Natural killer cell (primary cell): ENCODE measurements around the gene CNTFR. TPM values are rescaled to one million over a fixed set of nuclear protein-coding genes. Genes with fewer than 3 reads are reported as not detected.

Experiments used
- ATAC-seq, 3 donors: fragments of 150-1000 bp in 2 of 3; fragments of 200-7000 bp in 1 of 3; cut with Tn5 transposase; 1 replicate in 1 of 3; 2 replicates in 2 of 3; pipeline ENCODE4 v1.10.0; 2021; ENCODE audit warnings: mild to moderate bottlenecking in 2 of 3, moderate library complexity in 2 of 3
- DNase-seq, 2 donors: peaks; one replicate each; pipeline versions ENCODE4 v3.0.0 to v3.0.0-alpha.2; 2013 to 2021; ENCODE audit warnings: mixed read lengths in 1 of 2
- H3K27ac ChIP-seq: one replicate; pipeline ENCODE4 v1.5.1; 2013; ENCODE audit warnings: mild to moderate bottlenecking, low read length
- H3K27me3 ChIP-seq: one replicate; pipeline ENCODE4 v1.6.1; 2013; ENCODE audit warnings: low read length; ENCODE audit not compliant: control insufficient read depth, insufficient read depth
- H3K36me3 ChIP-seq: one replicate; pipeline ENCODE4 v1.6.1; 2013; ENCODE audit warnings: low read length; ENCODE audit not compliant: control insufficient read depth, insufficient read depth
- H3K4me1 ChIP-seq: one replicate; pipeline ENCODE4 v1.6.1; 2013; ENCODE audit warnings: low read length; ENCODE audit not compliant: control insufficient read depth, insufficient read depth
- H3K4me3 ChIP-seq: one replicate; pipeline ENCODE4 v1.5.1; 2013; ENCODE audit warnings: low read length
- H3K9me3 ChIP-seq: one replicate; pipeline ENCODE4 v1.6.1; 2013; ENCODE audit warnings: low read length; ENCODE audit not compliant: control insufficient read depth, insufficient read depth
- H3K27ac Mint-ChIP-seq, 2 donors: one replicate each; pipeline ENCODE4 v1.8.0; 2022; ENCODE audit warnings: mild to moderate bottlenecking in 2 of 2, mixed read lengths in 2 of 2, moderate library complexity in 1 of 2
- H3K27me3 Mint-ChIP-seq, 2 donors: one replicate each; pipeline ENCODE4 v1.8.0; 2022; ENCODE audit warnings: low read depth in 2 of 2, mixed read lengths in 2 of 2
- H3K36me3 Mint-ChIP-seq: one replicate; pipeline ENCODE4 v1.8.0; 2022; ENCODE audit warnings: mixed read lengths
- H3K4me1 Mint-ChIP-seq, 2 donors: one replicate each; pipeline ENCODE4 v1.8.0; 2022; ENCODE audit warnings: mixed read lengths in 2 of 2
- H3K4me3 Mint-ChIP-seq: one replicate; pipeline ENCODE4 v1.8.0; 2022; ENCODE audit warnings: mild to moderate bottlenecking, moderate library complexity, mixed read lengths
- H3K9me3 Mint-ChIP-seq, 2 donors: one replicate each; pipeline ENCODE4 v1.8.0; 2022; ENCODE audit warnings: mixed read lengths in 2 of 2
- WGBS: methylation state at CpG from one replicate; pipeline ENCODE4 v1.1.7; 2013; ENCODE audit warnings: missing lambda C conversion rate; ENCODE audit not compliant: insufficient coverage; 5-methylcytosine and 5-hydroxymethylcytosine counted together
- intact Hi-C: fragments of 100-400 bp; cut with micrococcal nuclease; formaldehyde crosslinking; loops from one replicate; pipeline ENCODE4 v1.14.2; 2022
- total RNA-seq, 4 donors: library from RNA; stranded (reverse); fragments of 120-200 nt in 1 of 4; gene quantifications; one replicate each; pipeline versions ENCODE4 v1.2.3 to v1.2.4, GENCODE V29; 2013 to 2022
- TF ChIP-seq, protein P1 (sequence below): fragments of 200-600 bp; IDR thresholded peaks from one replicate; pipeline ENCODE4 v1.8.0; 2022; ENCODE audit warnings: antibody characterized with exemption

The CNTFR gene
- total RNA-seq, 3 donors from 2014 or later (not counting 1 experiment from before 2014, with no cell fraction given) = not detected

DNA sequence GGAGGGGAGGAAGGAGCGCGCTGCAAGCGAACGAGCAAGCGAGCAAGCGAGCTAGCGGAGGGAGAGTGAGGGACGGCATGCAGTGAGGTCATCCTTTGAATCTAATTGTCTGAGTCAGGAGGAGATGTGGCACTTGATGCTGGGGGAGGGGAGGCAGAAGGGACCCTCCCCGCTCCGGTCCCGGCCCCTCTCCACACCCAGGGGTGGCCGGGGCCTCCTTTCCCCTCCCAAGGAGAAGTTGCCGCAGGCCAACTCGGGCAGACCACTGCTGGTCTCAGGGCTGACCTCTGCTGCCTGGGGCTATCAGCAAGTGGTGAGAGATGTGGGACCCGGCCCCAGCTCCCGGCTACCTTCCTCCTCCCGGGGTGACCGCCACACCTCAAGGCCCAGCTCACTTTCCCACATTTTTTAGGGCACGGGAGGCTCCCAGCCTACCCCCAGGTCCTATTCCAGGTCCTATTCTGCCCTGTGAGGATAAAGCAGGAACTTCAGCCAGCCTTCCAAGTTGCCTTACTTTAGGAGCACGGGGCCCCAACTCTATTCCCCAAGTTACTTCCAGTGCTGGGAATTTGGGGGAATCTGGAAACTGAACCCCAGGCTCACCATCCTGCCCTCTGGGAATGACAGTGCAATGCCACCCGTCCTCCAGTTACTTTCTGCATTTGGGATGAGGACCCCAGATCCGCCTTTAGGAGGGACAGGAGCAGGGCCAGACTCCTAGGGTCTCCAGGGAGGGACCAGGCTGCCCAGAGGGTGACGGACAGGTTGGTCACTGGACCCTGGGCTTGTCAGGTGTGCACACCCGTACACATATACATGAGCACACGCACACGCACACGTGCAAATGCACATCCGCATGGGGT is 11.1 kb downstream of the CNTFR start:
- 10% methylated on average over 26 of the region's 28 CpGs for WGBS
- TF ChIP-seq, protein P1, sequence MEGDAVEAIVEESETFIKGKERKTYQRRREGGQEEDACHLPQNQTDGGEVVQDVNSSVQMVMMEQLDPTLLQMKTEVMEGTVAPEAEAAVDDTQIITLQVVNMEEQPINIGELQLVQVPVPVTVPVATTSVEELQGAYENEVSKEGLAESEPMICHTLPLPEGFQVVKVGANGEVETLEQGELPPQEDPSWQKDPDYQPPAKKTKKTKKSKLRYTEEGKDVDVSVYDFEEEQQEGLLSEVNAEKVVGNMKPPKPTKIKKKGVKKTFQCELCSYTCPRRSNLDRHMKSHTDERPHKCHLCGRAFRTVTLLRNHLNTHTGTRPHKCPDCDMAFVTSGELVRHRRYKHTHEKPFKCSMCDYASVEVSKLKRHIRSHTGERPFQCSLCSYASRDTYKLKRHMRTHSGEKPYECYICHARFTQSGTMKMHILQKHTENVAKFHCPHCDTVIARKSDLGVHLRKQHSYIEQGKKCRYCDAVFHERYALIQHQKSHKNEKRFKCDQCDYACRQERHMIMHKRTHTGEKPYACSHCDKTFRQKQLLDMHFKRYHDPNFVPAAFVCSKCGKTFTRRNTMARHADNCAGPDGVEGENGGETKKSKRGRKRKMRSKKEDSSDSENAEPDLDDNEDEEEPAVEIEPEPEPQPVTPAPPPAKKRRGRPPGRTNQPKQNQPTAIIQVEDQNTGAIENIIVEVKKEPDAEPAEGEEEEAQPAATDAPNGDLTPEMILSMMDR = no peak
- peaks cover 56 to 66% of the 10 kb centered on the region in 2 donors for H3K27me3 Mint-ChIP-seq
- H3K36me3 Mint-ChIP-seq = no peaks in the 10 kb centered on the region
- H3K4me1 ChIP-seq = peaks cover 8% of the 10 kb centered on the region
- H3K9me3 Mint-ChIP-seq = no peaks in the 10 kb centered on the region
- ATAC-seq (peak in 1 of 3 donors; percentile 52), DNase-seq (peak in 1 of 2 donors; percentile 21)
- no peak overlapping the region for H3K4me3 ChIP-seq
- H3K9me3 ChIP-seq = no peaks in the 10 kb centered on the region
- H3K36me3 ChIP-seq = no peaks in the 10 kb centered on the region
- intact Hi-C loops = no loop called here
- H3K27ac ChIP-seq = no peak overlapping the region
- H3K27ac Mint-ChIP-seq = no peak overlapping the region
- peak overlapping the region; percentile 37 for H3K4me3 Mint-ChIP-seq
- peaks cover 0 to 8% of the 10 kb centered on the region in 2 donors for H3K4me1 Mint-ChIP-seq
- peaks cover 25% of the 10 kb centered on the region for H3K27me3 ChIP-seq

DNA sequence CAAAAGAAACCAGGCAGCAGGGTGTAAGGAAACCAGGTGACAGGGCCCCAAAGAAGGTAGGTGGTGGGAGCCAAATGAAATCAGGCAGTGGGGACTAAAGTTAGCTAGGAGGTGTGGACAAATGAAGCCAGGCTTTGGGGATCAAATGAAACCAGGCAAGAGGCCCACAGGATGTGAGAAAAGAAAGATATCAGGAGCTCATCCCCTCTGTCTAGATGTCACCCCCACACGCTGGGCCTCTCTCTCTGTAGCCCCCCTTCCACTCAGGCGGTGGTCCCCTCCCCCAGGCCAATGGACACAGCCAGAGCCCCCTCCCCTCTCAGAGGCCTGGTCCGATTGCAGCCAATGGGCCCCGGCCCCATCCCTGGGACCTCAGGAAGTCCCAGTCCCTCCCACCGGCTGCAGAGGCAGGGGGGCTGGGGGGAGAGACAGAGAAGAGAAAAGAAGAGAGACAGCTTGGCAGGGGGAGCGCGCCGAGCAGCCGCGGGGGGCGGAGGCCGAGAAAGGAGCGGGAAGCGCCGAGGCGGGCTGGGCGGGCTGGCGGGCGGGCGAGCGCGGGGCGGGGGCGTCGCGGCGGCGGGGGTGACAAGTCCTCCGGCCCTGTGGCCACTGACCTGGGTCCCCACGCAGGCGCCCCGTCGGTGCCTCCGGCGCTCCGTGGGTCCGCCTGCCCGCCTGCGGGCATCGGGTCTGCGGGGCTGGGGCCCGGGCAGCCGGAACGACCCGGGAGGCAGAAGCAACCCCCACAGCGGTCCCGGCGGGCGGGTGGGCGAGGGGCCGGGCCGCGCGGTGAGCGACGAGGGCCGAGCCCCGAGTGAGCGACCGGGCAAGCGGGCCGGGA is 11.9 kb downstream of the CNTFR start:
- H3K27me3 Mint-ChIP-seq = peaks cover 51 to 60% of the 10 kb centered on the region in 2 donors
- ATAC-seq = peak in 1 of 3 donors; percentile 39
- H3K9me3 ChIP-seq = no peaks in the 10 kb centered on the region
- TF ChIP-seq, protein P1 = no peak
- intact Hi-C loops = no loop called here
- no peak overlapping the region for H3K4me3 ChIP-seq
- H3K4me3 Mint-ChIP-seq = peak overlapping the region; percentile 63
- H3K4me1 ChIP-seq = peaks cover 8% of the 10 kb centered on the region
- H3K27me3 ChIP-seq = peaks cover 25% of the 10 kb centered on the region
- H3K4me1 Mint-ChIP-seq = peaks cover 0 to 8% of the 10 kb centered on the region in 2 donors
- DNase-seq = no peak
- H3K27ac ChIP-seq = no peak overlapping the region
- 2% methylated on average over 60 of the region's 62 CpGs for WGBS
- no peaks in the 10 kb centered on the region for H3K9me3 Mint-ChIP-seq
- H3K27ac Mint-ChIP-seq = no peak overlapping the region
- no peaks in the 10 kb centered on the region for H3K36me3 Mint-ChIP-seq
- no peaks in the 10 kb centered on the region for H3K36me3 ChIP-seq

DNA sequence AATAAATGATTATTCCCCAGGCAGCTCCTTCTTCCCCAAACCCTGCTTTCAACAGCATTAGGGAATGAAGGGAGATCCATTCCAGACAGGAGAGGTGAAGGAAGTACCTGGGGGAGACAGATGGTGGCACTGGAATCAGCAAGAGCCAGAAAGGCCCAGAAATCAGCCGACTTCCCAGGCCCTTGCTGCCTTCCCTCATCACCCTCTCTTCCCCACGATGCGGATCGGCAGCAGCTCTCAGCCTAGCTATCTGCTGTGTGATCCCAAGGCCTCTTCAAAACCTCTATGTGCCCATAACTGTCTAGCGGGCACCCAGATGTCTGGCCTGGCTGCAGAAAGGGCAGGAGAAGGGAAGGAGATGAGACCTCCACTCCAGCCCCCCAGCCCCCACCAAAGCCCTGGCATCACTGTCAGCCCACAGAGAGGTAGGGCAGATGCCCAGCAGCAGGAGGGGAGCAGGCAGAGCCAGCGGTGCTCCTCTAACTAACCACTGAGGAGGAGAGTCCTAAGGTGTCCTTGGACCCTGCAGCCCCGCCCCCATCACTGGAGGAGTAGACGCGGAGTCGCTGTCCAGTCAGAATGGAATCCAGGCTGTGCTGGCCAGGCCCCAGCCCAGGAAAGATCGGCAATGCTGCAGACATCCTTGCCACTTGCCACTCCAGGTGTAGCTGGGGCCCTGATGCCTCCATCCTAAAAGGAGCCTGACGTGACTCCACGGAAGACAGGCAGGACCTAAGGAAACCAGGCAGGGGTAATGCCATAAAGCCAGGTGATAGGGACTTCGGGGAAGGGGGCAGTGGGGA is 12.7 kb downstream of the CNTFR start:
- H3K4me1 Mint-ChIP-seq = peaks cover 0 to 8% of the 10 kb centered on the region in 2 donors
- no peaks in the 10 kb centered on the region for H3K9me3 Mint-ChIP-seq
- H3K4me3 Mint-ChIP-seq = peak overlapping the region; percentile 63

More for the DNA sequence above, 12.7 kb downstream of the CNTFR start:
- WGBS = 73% methylated on average over 14 of the region's 14 CpGs
- TF ChIP-seq, protein P1 = no peak
- ATAC-seq (no peak), DNase-seq (no peak)
- peaks cover 8% of the 10 kb centered on the region for H3K4me1 ChIP-seq
- no peak overlapping the region for H3K27ac ChIP-seq
- Mint-ChIP-seq H3K27me3 (peaks cover 47 to 60% of the 10 kb centered on the region in 2 donors), H3K36me3 (no peaks in the 10 kb centered on the region), H3K27ac (no peak overlapping the region)
- no peaks in the 10 kb centered on the region for H3K36me3 ChIP-seq
- intact Hi-C loops = no loop called here
- peaks cover 25% of the 10 kb centered on the region for H3K27me3 ChIP-seq
- H3K9me3 ChIP-seq = no peaks in the 10 kb centered on the region
- H3K4me3 ChIP-seq = no peak overlapping the region
